ENCODE measurements around the gene CNR1.

DNA sequence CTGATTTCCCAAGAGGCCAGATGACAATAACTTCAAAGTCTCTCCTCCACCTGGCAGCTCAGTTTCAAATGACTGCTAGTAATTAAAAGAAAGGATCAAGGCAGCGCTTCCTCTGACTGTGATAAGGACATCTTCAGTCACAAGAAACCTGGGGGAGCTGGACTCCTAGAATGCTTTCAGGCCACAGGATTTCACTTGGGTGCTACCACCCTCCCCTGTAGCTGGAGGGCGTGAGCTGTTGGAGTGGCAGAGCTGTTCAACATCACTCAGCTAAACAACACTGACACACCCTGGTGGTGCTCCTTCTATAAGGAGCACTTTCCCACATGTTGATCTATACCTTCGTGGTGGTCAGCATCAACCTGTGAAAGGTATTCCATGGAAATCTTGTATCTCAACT, 2.2 kb upstream of the CNR1 start:
- TF ChIP-seq, protein P1, sequence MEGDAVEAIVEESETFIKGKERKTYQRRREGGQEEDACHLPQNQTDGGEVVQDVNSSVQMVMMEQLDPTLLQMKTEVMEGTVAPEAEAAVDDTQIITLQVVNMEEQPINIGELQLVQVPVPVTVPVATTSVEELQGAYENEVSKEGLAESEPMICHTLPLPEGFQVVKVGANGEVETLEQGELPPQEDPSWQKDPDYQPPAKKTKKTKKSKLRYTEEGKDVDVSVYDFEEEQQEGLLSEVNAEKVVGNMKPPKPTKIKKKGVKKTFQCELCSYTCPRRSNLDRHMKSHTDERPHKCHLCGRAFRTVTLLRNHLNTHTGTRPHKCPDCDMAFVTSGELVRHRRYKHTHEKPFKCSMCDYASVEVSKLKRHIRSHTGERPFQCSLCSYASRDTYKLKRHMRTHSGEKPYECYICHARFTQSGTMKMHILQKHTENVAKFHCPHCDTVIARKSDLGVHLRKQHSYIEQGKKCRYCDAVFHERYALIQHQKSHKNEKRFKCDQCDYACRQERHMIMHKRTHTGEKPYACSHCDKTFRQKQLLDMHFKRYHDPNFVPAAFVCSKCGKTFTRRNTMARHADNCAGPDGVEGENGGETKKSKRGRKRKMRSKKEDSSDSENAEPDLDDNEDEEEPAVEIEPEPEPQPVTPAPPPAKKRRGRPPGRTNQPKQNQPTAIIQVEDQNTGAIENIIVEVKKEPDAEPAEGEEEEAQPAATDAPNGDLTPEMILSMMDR (IDR thresholded peaks at IDR 0.05): no peak
- no peak for TF ChIP-seq POLR2A (IDR thresholded peaks at IDR 0.05)

All from testis (tissue), 2 donors.